ENCODE measurements around the gene MYRFL. TPM values are rescaled to one million over a fixed set of nuclear protein-coding genes. Genes with fewer than 3 reads are reported as not detected.

The MYRFL gene
- total RNA-seq, 1 donor from 2014 or later = 0.93 TPM

DNA sequence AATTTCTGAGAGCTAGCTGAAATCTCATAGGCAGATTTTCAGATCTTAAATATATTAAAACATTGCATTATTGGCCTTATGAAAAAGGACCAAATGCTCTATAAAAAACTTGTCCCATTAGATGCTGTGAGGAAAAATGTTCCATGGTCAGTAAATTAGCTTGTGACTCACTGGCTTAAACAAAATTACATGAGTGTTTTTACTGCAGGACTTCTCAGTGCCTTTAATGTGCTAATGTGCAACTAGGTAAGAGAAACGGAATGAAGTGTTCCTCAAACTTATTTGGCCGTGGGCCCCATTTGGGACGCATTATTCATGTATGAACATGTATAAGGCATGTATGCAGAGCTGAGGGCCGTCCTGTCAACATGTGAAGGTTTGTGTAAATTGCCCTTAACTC, 41.7 kb downstream of the MYRFL start:
- Mint-ChIP-seq H3K4me3 (ENCODE audit: low read depth) (no peak overlapping the region), H3K27ac (no peak overlapping the region), H3K9me3 (ENCODE audit: low read depth) (no peaks in the 10 kb centered on the region), H3K36me3 (ENCODE audit: insufficient read depth) (no peaks in the 10 kb centered on the region), H3K4me1 (ENCODE audit: low read depth) (no peaks in the 10 kb centered on the region), H3K27me3 (no peaks in the 10 kb centered on the region)
- no peak for TF ChIP-seq CTCF (IDR thresholded peaks at IDR 0.05; ENCODE audit: unreplicated experiment)
- no peak for DNase-seq (ENCODE audit: low spot score, unreplicated experiment)

DNA sequence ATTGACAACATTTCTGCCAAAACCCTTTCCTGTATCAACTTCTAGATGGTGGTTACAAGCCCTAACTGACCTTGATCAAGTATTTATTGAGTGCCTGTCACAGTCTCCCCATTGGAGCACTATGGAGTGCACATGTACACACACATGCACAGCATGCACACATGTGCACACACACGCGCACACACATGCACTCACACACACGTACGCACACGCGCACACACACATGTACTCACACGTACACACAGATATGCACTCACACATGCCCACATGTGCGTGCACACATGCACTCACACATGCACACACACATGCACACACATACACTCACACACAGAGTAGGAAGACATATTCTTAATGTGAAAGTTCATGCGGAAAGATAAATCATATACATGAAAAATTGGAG, 43.7 kb downstream of the MYRFL start:
- H3K4me3 Mint-ChIP-seq (ENCODE audit: low read depth) = no peak overlapping the region
- no peak for DNase-seq (ENCODE audit: low spot score, unreplicated experiment)
- no peaks in the 10 kb centered on the region for H3K27me3 Mint-ChIP-seq
- H3K4me1 Mint-ChIP-seq (ENCODE audit: low read depth) = no peaks in the 10 kb centered on the region
- no peaks in the 10 kb centered on the region for H3K36me3 Mint-ChIP-seq (ENCODE audit: insufficient read depth)
- H3K9me3 Mint-ChIP-seq (ENCODE audit: low read depth) = no peaks in the 10 kb centered on the region
- no peak for TF ChIP-seq CTCF (IDR thresholded peaks at IDR 0.05; ENCODE audit: unreplicated experiment)
- H3K27ac Mint-ChIP-seq = no peak overlapping the region

- Mint-ChIP-seq H3K27me3 (no peaks in the 10 kb centered on the region), H3K36me3 (ENCODE audit: insufficient read depth) (no peaks in the 10 kb centered on the region), H3K9me3 (ENCODE audit: low read depth) (no peaks in the 10 kb centered on the region), H3K27ac (no peak overlapping the region), H3K4me1 (ENCODE audit: low read depth) (no peaks in the 10 kb centered on the region), H3K4me3 (ENCODE audit: low read depth) (no peak overlapping the region)
- TF ChIP-seq CTCF (IDR thresholded peaks at IDR 0.05; ENCODE audit: unreplicated experiment) = no peak
- DNase-seq (ENCODE audit: low spot score, unreplicated experiment) = no peak
Measured at GRCh38 chr12:69872804-69873203, 47.8 kb downstream of the MYRFL start.

- H3K4me3 Mint-ChIP-seq (ENCODE audit: low read depth) = no peak overlapping the region
- H3K36me3 Mint-ChIP-seq (ENCODE audit: insufficient read depth) = no peaks in the 10 kb centered on the region
- H3K27me3 Mint-ChIP-seq = no peaks in the 10 kb centered on the region
- no peaks in the 10 kb centered on the region for H3K9me3 Mint-ChIP-seq (ENCODE audit: low read depth)
- no peaks in the 10 kb centered on the region for H3K4me1 Mint-ChIP-seq (ENCODE audit: low read depth)
- no peak overlapping the region for H3K27ac Mint-ChIP-seq
- no peak for DNase-seq (ENCODE audit: low spot score, unreplicated experiment)
- TF ChIP-seq CTCF (IDR thresholded peaks at IDR 0.05; ENCODE audit: unreplicated experiment) = no peak
Measured at GRCh38 chr12:69873429-69873828, 48.4 kb downstream of the MYRFL start.

- DNase-seq (ENCODE audit: low spot score, unreplicated experiment) = no peak
- H3K27me3 Mint-ChIP-seq = peaks cover 6% of the 10 kb centered on the region
- TF ChIP-seq CTCF (IDR thresholded peaks at IDR 0.05; ENCODE audit: unreplicated experiment) = no peak
- no peak overlapping the region for H3K27ac Mint-ChIP-seq
- H3K4me1 Mint-ChIP-seq (ENCODE audit: low read depth) = peaks cover 3% of the 10 kb centered on the region
- H3K4me3 Mint-ChIP-seq (ENCODE audit: low read depth) = no peak overlapping the region
- H3K9me3 Mint-ChIP-seq (ENCODE audit: low read depth) = no peaks in the 10 kb centered on the region
- no peaks in the 10 kb centered on the region for H3K36me3 Mint-ChIP-seq (ENCODE audit: insufficient read depth)
Measured at GRCh38 chr12:69874606-69875005, 49.6 kb downstream of the MYRFL start.
